ENCODE measurements around the gene HSPA1B. TPM values are rescaled to one million over a fixed set of nuclear protein-coding genes. Genes with fewer than 3 reads are reported as not detected.

HSPA1B gene
- total and polyA plus RNA-seq, 2 of the 4 experiments (the other 2 are of a cell fraction) = 61.1 to 93.6 TPM

GRCh38 chr6:31874836-31875572, 47.5 kb downstream of the HSPA1B start:
- no peak overlapping the region for H3K18ac ChIP-seq (ENCODE audit: low read depth, low read length)
- no peak overlapping the region for H2BK120ac ChIP-seq (ENCODE audit: low read depth, low read length)
- dilution Hi-C loops (cut with HindIII; ENCODE audit: low sequenced_read_pairs, unreplicated experiment) = no loop called here
- H3K9me1 ChIP-seq (ENCODE audit: insufficient read depth, low read length) = peaks cover 3% of the 10 kb centered on the region; the same call in 1 of the 2 replicates
- H3K56ac ChIP-seq (ENCODE audit: extremely low read depth, insufficient read depth, low read length) = no peak overlapping the region
- H3K36me3 ChIP-seq (ENCODE audit: control insufficient read depth, insufficient read depth, low read length) = peaks cover 6% of the 10 kb centered on the region
- H3K23ac ChIP-seq (ENCODE audit: low read depth, low read length) = no peak overlapping the region
- H4K91ac ChIP-seq (ENCODE audit: insufficient read depth, low read depth, low read length) = no peak overlapping the region
- 50% methylated on average over 2 of the region's 5 CpGs; no CpG with 5 or more reads in 1 of the 2 experiments for WGBS, 2 experiments (ENCODE audit: extremely low coverage in 2 of 2, insufficient read length in 1 of 2)
- no TSS peak for BruUV-seq (replicated peaks)
- H2AFZ ChIP-seq (replicated peaks; ENCODE audit: low read length, poor library complexity) = no peak overlapping the region
- no peak overlapping the region for H2AK9ac ChIP-seq (replicated peaks; ENCODE audit: low read depth, low read length, poor library complexity)
- no peak for TF ChIP-seq RCOR1 (IDR thresholded peaks at IDR 0.05; ENCODE audit: insufficient replicate concordance, low read length)
- TF ChIP-seq MAZ (IDR thresholded peaks at IDR 0.05; ENCODE audit: borderline replicate concordance, low read depth, low read length) = no peak
- TF ChIP-seq FOS (IDR thresholded peaks at IDR 0.05; ENCODE audit: low read depth, low read length) = no peak
- TF ChIP-seq CHD1 (IDR thresholded peaks at IDR 0.05; ENCODE audit: low read depth, low read length) = no peak
- no peak for TF ChIP-seq MXI1 (IDR thresholded peaks at IDR 0.05; ENCODE audit: borderline replicate concordance, low read depth, low read length)
- TF ChIP-seq POLR2A (IDR thresholded peaks at IDR 0.05; ENCODE audit: low read depth, low read length) = no peak
- no peak for TF ChIP-seq RFX5 (IDR thresholded peaks at IDR 0.05; ENCODE audit: low read depth, low read length)
- no peak for TF ChIP-seq BHLHE40 (IDR thresholded peaks at IDR 0.05; ENCODE audit: low read depth, low read length)
- no peak for TF ChIP-seq NFE2L2 (IDR thresholded peaks at IDR 0.05; ENCODE audit: low read depth, low read length)
- no peak for TF ChIP-seq SMC3 (IDR thresholded peaks at IDR 0.05; ENCODE audit: low read depth, low read length)
- no peak for TF ChIP-seq CTCF (conservative IDR thresholded peaks at IDR 0.05; ENCODE audit: low read depth, low read length)
- TF ChIP-seq MAFK (IDR thresholded peaks at IDR 0.05; ENCODE audit: low read depth, low read length) = no peak
- TF ChIP-seq USF2 (IDR thresholded peaks at IDR 0.05; ENCODE audit: low read depth, low read length) = no peak
- no peak overlapping the region for H2BK5ac ChIP-seq (ENCODE audit: low read depth, low read length, poor library complexity, severe bottlenecking)
- peak overlapping the region; percentile 27; the same call in 1 of the 2 replicates for H3K4ac ChIP-seq (ENCODE audit: low read depth, low read length)
- ChIA-PET POLR2A (ENCODE audit: unreplicated experiment) (interaction anchor here (0.6 kb wide), 1 partner anchor 328 kb away, joined by 13 read pairs; the partner anchor contains the start of gene ATP6V1G2), CTCF (interaction anchor here (1.2 kb wide), 1 partner anchor 15 kb away, joined by 7 read pairs; no protein-coding TSS in a partner anchor)
- H3K9me3 ChIP-seq (ENCODE audit: control insufficient read depth, insufficient read depth, low read length) = no peaks in the 10 kb centered on the region
- in situ Hi-C loops (cut with MboI; ENCODE audit: low sequenced_read_pairs) = no loop called here
- peaks cover 14% of the 10 kb centered on the region for H3K4me1 ChIP-seq (ENCODE audit: control insufficient read depth, insufficient read depth, low read length)
- ATAC-seq (ENCODE audit: low read depth) = peak; percentile 57
- no peaks in the 10 kb centered on the region for H3K27me3 ChIP-seq (ENCODE audit: control insufficient read depth, insufficient read depth, low read length)
- no peak overlapping the region for H3K27ac ChIP-seq (ENCODE audit: insufficient read depth, low read length)
- H2AK5ac ChIP-seq (ENCODE audit: low read depth, low read length) = no peak overlapping the region
- no peak overlapping the region for H2BK15ac ChIP-seq (ENCODE audit: low read depth, low read length)
- H3K4me3 ChIP-seq (ENCODE audit: insufficient read depth, low read depth, low read length) = no peak overlapping the region
- H4K5ac ChIP-seq (ENCODE audit: low read depth, low read length) = no peak overlapping the region
- intact Hi-C loops (cut with micrococcal nuclease) = no loop called here
- H3K14ac ChIP-seq (replicated peaks; ENCODE audit: low read depth, low read length) = 0 out of 2 replicates have a peak overlapping the region, but pooled peaks have one; percentile 3
- H4K20me1 ChIP-seq (ENCODE audit: insufficient read depth, low read length) = no peaks in the 10 kb centered on the region
- peak overlapping the region; percentile 19; the same call in 1 of the 2 replicates for H2BK20ac ChIP-seq (ENCODE audit: low read depth, low read length)
- H4K8ac ChIP-seq (ENCODE audit: low read depth in 2 of 2, low read length in 2 of 2) = no peak overlapping the region
- H3K79me1 ChIP-seq (ENCODE audit: low read depth in 1 of 2, low read length in 2 of 2) = no peaks in the 10 kb centered on the region
- peak; percentile 66 for DNase-seq
- H3K9ac ChIP-seq (ENCODE audit: low read depth, low read length) = no peak overlapping the region
- H3K4me2 ChIP-seq (ENCODE audit: low read depth, low read length) = no peak overlapping the region

All from IMR-90 (cell line).